Tibial nerve (tissue), 3 donors: ENCODE data around the gene NDUFA6.
"Not testable (repeated sequence)": the region's sequence is repeated elsewhere in the genome, so short reads cannot be mapped to it uniquely, and the experiment has no call there.

Experiments
- EP300 ChIP-seq, 2 donors: sonication (generic); formaldehyde crosslinking; IDR thresholded peaks; one replicate each; pipeline ENCODE4 v1.6.1; 2017; ENCODE audit warnings: antibody characterized with exemption in 2 of 2, mild to moderate bottlenecking in 1 of 2
- POLR2A ChIP-seq, 2 donors: fragments of 450-650 bp; IDR thresholded peaks; one replicate each; pipeline ENCODE4 v1.6.1; 2017; ENCODE audit warnings: antibody characterized with exemption in 2 of 2, mild to moderate bottlenecking in 2 of 2, moderate library complexity in 2 of 2

DNA sequence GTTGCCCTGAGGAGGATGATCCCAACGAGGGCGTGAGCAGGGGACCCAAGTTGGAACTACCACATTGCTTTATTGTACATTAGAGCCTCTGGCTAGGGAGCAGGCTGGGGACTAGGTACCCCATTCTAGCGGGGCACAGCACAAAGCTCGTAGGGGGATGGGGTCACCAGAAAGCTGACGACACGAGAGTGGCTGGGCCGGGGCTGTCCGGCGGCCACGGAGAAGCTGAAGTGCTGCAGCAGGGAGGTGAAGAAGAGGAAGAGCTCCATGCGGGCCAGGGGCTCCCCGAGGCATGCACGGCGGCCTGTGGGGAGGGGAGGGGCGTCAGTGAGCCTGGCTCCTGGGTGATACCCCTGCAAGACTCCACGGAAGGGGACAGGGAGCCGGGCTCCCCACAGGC, 49.6 kb upstream of the NDUFA6 start:
- TF ChIP-seq POLR2A, EP300 (IDR thresholded peaks at IDR 0.05): not testable (repeated sequence)
